Ovary (tissue), 3 donors: ENCODE measurements around the gene APEH.

Source experiments
- CTCF ChIP-seq, 3 donors: fragments of 450-650 bp in 2 of 3; fragments of 200-600 bp in 1 of 3; IDR thresholded peaks; one replicate each; pipeline versions ENCODE4 v1.5.1 to v1.8.0; 2016 to 2022; ENCODE audit warnings: antibody characterized with exemption in 3 of 3, mild to moderate bottlenecking in 1 of 3
- POLR2A ChIP-seq: fragments of 450-650 bp; IDR thresholded peaks from one replicate; pipeline ENCODE4 v1.6.1; 2017; ENCODE audit warnings: antibody characterized with exemption, mild to moderate bottlenecking, moderate library complexity
- donor health status: DM: no; HTN: no; CAD: no.

- TF ChIP-seq CTCF (IDR thresholded peaks at IDR 0.05) (no peak), POLR2A (no peak)
Observed at GRCh38 chr3:49659756-49660155, 14.4 kb upstream of the APEH start.
